Activated CD4-positive, alpha-beta T cell treated with anti-CD3 and anti-CD28 coated beads, Interleukin-2, Interleukin-6, amounts not matched to agents 100 ng/mL and 50 ng/mL, durations not matched to agents 16 hours and 8 hours (primary cell): Measurements from ENCODE around the gene SLC25A26.
"Not testable (repeated sequence)": the region's sequence is repeated elsewhere in the genome, so short reads cannot be mapped to it uniquely, and the experiment has no call there.

Source experiments
- DNase-seq: peaks from one replicate; pipeline ENCODE4 v3.0.0-alpha.2; 2020

Gene SLC25A26

DNA sequence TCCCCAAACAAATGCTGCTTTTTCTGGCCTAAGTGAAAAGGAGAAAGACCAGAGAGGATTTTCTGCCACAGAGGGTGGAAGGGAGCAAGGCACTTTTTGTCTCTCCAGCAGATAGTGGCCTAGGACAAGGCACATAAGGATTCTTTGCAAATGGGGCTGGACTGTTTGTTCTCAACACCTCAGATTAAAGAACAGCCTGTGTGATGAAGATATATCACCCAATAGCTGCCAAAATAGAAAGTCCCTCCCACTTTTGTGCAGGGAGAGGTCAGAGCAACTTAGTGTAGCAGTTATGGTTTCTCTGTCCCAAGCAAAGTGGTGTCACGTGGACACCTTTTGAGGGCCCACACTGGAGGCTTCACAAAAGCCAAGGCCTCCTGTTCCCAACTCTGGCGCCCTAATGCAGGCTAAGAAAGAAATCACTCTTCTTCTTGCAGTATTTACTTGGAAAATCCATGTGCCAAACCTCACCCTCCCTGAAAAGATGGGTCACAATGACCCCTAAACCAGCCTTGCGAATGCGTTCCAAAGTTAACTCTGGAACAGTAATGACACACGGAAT is 195.1 kb downstream of the SLC25A26 start:
- no peak for DNase-seq

DNA sequence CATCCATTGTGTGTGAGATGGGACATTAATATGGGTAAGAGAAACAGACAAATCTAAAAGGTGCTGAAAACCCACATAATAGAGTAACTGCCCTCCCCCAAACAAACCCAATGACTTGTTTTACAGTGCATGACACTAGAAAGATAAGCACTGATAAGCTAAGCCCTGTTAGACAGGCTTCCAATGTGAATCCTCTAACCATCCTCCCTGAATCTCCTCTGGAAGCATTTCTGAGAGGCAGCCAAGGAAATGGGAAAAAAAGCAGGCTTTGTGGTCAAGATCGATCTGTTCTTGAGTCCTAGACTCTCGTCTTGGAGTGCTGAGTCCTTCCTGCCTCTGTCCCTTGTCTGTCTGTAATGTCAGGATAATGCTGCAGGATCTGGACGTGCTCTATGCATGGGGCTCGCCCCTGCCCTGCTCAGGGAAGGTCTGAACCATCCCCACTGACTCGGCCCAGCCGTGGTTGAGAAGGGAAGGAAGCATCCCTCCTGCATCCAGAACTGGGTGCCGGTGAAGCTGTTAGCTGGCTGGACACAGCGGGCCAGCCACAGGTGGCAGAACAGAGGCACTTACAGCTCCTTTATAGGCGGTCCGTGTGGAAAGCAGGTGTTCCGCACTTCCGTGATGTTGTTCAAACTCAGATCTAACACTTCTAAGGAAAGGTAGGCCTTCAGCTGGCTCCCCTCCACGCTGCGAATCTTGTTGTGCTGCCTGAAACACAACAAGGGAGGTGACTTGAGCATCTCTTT is 195.9 kb downstream of the SLC25A26 start:
- DNase-seq: no peak

DNA sequence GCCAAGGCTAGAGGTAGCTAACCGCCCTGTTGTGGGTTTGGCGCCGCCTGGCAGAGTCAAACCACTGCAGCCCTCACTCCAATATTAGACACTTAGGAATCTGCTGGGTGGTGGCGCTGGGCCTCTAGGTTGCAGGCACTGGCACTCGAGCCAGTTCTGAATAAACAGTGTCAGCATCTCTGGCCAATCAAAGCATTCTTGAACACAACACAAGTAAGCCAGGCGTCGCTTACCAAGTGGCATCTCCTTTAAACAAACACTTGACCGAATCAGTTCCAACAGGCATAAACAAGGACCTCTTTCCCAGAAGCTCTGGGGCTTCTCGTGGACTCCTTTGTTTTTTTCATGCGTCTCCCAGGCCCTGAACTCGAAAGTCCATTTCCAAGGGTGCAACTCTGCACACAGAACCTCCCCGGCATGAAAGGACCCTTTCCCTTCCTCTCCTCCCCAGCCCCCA is 197.7 kb downstream of the SLC25A26 start:
- DNase-seq: no peak

DNA sequence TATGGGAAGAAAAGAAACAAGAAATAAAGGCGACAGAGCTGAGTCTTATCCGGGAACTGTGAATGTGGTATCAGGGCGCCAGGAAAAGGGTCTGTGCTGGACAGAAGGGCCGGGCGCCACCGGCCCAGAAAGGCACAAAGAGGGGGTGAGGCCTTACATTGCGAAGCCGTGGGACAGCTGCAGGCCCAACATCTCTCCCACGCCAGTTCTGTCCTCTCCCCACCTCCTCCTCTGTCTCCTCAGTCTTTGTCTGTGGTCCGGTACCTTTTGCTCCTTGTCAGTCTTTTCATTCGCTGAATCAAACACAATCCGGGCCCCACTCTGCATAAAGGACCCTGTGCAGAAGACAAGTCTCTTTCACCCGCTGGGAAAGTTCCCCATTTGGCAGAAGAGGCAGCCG is 198.2 kb downstream of the SLC25A26 start:
- no peak for DNase-seq

DNA sequence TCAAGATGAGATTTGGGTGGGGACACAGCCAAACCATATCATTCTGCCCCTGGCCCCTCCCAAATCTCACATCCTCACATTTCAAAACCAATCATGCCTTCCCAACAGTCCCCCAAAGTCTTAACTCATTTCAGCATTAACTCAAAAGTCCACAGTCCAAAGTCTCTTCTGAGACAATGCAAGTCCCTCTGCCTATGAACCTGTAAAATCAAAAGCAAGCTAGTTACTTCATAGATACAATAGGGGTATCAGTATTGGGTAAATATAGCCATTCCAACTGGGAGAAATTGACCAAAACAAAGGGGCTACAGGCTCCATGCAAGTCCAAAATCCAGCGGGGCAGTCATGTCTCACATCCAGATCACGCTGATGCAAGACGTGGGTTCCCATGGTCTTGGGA is 200.3 kb downstream of the SLC25A26 start:
- DNase-seq: not testable (repeated sequence)

DNA sequence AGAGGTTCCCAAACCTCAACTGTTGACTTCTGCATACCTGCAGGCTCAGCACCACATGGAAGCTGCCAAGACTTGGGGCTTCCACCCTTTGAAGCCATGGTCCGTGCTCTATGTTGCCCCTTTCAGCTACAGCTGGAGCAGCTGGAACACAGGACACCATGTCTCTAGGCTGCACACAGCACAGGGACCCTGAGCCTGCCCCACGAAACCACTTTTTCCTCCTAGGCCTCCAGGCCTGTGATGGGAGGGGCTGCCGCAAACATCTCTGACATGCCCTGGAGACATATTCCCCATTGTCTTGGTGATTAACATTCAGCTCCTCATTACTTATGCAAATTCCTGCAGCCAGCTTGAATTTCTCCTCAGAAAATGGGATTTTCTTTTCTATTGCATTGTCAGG is 201.1 kb downstream of the SLC25A26 start:
- DNase-seq: not testable (repeated sequence)

DNA sequence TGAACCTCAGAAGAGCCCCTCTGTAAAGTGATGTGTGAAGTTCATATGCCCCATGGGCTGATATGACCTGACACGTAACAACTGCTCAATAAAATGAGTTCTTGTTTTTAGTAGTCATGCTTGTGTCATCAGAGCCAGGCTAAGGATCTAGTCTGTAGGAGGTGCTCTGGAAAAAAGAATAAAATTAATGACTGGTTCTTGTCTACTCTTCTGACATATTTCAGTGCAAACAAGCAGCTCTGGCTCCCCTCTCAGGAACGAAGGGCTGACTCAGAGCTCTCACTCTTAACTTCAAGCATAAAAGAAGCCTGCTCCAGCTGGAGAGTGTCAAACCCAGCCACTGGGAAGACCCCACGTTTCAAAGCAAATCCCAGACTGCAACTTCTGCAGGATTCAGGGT is 203.0 kb downstream of the SLC25A26 start:
- DNase-seq: no peak

DNA sequence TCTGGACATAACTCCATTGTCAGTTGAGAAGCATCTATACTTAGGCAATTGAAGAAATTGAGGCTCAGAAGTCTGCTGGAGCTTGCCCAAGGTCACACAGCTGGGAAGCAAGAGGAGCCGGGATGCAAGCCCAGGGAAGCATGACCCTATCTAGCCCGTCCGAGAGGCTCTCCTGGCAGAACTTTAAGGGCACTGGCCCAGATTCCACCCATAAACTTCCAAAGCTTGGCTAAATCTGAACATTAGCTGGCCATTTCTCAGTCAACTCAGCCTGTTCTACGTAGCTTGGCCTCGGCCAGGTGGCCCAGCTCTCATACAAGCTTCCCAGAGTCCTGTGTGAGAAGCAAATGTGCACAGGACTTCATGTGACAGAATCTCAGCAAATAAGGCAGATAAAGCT is 204.2 kb downstream of the SLC25A26 start:
- no peak for DNase-seq

DNA sequence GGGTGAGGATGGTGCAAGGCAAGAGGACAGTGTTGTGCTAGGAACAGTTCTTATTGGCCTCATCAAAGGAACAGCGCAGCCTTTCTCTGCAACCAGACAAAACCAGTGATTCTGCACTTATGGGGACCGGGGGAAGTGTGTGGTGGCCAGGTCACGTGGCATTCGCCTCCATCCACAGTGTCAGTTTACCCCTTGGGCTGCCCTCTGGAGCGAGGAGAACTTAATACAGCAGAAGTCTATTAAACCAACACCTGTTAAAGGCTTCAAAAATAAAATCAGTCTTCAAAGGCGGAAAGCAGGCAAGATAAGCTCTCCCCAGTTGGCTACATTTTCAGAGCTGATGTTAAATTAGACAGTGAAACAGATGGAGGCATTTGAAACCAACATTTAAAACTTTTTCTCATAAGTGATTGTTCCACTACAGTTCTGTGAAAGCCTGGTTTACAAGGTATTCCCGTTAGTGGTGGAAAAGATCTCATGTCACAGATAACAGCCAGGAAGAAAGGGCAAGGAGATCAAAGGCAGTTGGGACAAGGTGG is 204.8 kb downstream of the SLC25A26 start:
- no peak for DNase-seq

DNA sequence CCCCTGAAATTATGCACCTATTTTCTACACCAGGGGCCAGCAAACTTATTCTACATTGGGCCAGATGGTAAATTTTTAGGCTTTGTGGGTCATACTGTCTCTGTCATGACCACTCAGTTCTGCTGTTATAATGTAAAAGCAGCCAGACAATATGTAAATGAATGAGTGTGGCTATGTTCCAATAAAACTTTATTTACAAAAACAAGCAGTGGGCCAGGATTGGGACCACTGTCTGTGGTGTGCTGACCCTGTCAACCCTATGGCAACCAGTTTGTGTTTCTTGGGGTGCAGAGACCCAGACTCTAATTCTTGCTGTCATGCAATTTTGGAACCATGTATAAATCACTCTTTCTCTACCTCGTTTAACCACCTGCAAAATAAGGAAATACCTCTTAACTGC is 205.3 kb downstream of the SLC25A26 start:
- DNase-seq: no peak

DNA sequence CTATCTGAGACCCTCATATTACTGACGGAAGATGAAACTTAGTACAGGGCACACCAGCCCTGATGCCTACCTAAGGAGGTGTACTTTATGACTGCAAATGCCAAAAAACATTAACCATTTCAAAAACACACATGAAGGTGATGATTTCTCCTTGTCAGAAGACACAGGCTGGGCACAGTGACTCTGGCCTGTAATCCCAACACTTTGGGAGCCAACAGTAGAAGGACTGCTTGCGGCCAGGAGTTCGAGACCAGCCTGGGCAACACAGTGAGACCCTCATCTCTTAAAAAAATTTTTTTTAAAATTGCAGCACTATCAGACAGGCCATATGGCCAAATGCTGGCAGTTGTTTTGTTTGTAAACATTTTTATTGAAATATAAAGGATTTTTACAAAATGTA is 206.6 kb downstream of the SLC25A26 start:
- DNase-seq: no peak

DNA sequence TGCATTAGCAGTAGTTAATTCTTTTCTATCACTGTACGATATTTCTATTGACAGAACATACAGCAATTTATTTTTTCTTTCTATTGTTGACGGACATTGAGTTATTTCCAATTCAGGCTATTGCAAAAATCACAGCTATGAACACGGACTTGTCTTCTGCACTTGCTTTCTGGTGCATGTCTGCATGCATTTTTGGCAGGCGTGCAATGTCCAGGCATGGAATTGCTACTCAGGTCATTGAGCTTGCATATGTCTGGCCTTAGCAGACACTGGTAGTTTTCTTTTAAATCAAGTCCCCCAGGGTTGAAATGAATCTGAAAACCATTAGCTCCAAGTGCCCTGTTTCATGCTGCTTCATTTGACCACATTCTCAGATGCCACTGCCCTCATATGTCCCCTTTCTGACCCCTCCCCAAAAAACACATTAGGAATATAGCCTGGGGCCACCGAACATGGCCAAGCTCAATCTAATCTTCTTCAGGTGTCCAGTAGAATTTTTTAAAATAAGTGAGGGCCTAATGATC is 207.2 kb downstream of the SLC25A26 start:
- no peak for DNase-seq
